Mononuclear cell (primary cell): Measurements from ENCODE around the gene DNAJC1. TPM values are rescaled to one million over a fixed set of nuclear protein-coding genes. Genes with fewer than 3 reads are reported as not detected.

Experiments used
- H3K27me3 ChIP-seq: 2 replicates; pipeline ENCODE4 v1.6.0; 2011; ENCODE audit warnings: low read length, control low read depth; ENCODE audit not compliant: insufficient read depth
- H3K4me1 ChIP-seq: 2 replicates; pipeline ENCODE4 v1.5.1; 2011; ENCODE audit warnings: mild to moderate bottlenecking, low read length, control low read depth; ENCODE audit not compliant: insufficient read depth
- H3K4me3 ChIP-seq: 2 replicates; pipeline ENCODE4 v1.5.1; 2011; ENCODE audit warnings: mild to moderate bottlenecking, low read length, moderate library complexity
- H3K9me3 ChIP-seq: 2 replicates; pipeline ENCODE4 v1.5.1; 2011; ENCODE audit warnings: low read depth, mild to moderate bottlenecking, control low read depth, low read length
- total RNA-seq: library from RNA; depleted of rRNA; stranded (reverse); fragments of >200 nt; gene quantifications from one replicate; pipeline ENCODE4 v1.2.3, GENCODE V29; 2012

The DNAJC1 gene
- total RNA-seq, 1 donor, result 50.1 TPM

- Histone ChIP-seq H3K4me1 (peaks cover 3% of the 10 kb centered on the region), H3K9me3 (no peaks in the 10 kb centered on the region), H3K4me3 (no peak overlapping the region), H3K27me3 (no peaks in the 10 kb centered on the region)
Measured at GRCh38 chr10:21747809-21748208, 255.7 kb downstream of the DNAJC1 start.

- H3K27me3 ChIP-seq, result no peaks in the 10 kb centered on the region
- peaks cover 3% of the 10 kb centered on the region for H3K4me1 ChIP-seq
- H3K9me3 ChIP-seq, result no peaks in the 10 kb centered on the region
- H3K4me3 ChIP-seq, result no peak overlapping the region
Measured at GRCh38 chr10:21746118-21746517, 257.4 kb downstream of the DNAJC1 start.

GRCh38 chr10:21744223-21744622, 259.3 kb downstream of the DNAJC1 start:
- no peaks in the 10 kb centered on the region for H3K9me3 ChIP-seq
- peaks cover 3% of the 10 kb centered on the region for H3K4me1 ChIP-seq
- no peaks in the 10 kb centered on the region for H3K27me3 ChIP-seq
- no peak overlapping the region for H3K4me3 ChIP-seq

DNA sequence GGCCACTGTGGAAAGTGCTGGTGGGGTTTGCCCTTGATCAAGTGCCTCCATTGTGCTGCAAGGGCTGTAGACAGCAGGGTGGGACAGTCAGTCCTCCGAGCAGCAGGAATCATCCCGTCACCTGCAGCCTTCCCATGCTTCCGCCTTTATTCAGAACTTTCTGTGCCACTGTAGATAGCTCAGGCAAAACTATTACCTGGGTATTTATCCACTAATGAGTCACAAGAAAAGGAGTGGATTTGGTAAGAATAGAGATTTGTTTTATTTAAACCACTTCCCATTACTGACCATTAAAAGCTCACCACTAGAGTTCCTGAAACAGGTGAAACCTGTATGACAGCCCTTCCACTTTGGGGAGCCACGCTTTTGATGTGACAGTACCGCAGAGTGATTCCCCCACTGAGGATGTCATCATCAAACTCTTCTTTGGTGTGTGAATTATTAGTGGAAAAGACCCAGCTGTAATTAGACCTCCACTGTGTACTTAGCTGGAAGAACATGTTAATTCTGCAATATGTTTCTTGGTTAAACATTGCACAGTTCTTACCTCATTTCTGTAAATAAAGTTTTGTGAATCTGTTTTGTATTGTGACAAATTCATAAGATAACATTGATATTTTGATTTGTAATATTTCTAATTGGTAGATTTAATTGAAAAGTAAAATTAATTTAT, 260.7 kb downstream of the DNAJC1 start:
- Histone ChIP-seq H3K9me3 (no peaks in the 10 kb centered on the region), H3K27me3 (no peaks in the 10 kb centered on the region), H3K4me3 (no peak overlapping the region), H3K4me1 (peaks cover 3% of the 10 kb centered on the region)

- no peaks in the 10 kb centered on the region for H3K9me3 ChIP-seq
- no peaks in the 10 kb centered on the region for H3K27me3 ChIP-seq
- peaks cover 9% of the 10 kb centered on the region for H3K4me1 ChIP-seq
- no peak overlapping the region for H3K4me3 ChIP-seq
Measured at GRCh38 chr10:21740989-21741388, 262.5 kb downstream of the DNAJC1 start.

DNA sequence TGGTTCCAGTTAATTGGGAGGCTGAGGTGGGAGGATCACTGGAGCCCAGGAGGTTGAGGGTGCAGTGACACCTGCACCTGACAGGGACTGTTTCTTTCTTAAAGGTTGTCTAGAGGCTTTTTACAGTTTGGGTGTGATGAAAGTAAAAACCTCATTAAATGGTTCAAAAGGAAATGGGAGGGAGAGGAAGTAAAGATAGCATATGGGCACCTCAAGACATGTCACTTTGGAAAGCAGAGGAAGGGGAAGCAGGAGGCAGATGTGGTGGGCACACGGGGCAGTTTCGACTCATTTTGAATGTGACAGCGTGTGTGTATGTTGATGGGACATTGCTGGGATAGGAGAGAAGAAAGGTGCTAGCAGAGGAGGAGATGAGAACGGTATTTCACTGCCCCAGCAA, 266.4 kb downstream of the DNAJC1 start:
- Histone ChIP-seq H3K4me3 (no peak overlapping the region), H3K4me1 (peaks cover 9% of the 10 kb centered on the region), H3K27me3 (no peaks in the 10 kb centered on the region), H3K9me3 (no peaks in the 10 kb centered on the region)

DNA sequence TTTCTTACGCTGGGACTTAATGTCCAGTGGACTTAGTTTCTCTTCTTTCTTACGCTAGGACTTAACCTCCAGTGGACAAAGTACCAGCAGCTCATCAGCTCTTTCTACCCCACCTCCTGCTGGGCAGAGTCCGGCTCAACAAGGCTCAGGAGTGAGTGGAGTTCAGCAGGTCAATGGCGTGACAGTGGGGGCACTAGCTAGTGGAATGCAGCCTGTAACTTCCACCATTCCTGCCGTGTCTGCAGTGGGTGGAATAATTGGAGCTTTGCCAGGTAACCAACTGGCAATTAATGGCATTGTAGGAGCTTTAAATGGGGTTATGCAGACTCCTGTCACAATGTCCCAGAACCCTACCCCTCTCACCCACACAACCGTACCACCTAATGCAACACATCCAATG, 269.8 kb downstream of the DNAJC1 start:
- H3K4me3 ChIP-seq, result no peak overlapping the region
- H3K27me3 ChIP-seq, result no peaks in the 10 kb centered on the region
- no peaks in the 10 kb centered on the region for H3K9me3 ChIP-seq
- peaks cover 9% of the 10 kb centered on the region for H3K4me1 ChIP-seq

DNA sequence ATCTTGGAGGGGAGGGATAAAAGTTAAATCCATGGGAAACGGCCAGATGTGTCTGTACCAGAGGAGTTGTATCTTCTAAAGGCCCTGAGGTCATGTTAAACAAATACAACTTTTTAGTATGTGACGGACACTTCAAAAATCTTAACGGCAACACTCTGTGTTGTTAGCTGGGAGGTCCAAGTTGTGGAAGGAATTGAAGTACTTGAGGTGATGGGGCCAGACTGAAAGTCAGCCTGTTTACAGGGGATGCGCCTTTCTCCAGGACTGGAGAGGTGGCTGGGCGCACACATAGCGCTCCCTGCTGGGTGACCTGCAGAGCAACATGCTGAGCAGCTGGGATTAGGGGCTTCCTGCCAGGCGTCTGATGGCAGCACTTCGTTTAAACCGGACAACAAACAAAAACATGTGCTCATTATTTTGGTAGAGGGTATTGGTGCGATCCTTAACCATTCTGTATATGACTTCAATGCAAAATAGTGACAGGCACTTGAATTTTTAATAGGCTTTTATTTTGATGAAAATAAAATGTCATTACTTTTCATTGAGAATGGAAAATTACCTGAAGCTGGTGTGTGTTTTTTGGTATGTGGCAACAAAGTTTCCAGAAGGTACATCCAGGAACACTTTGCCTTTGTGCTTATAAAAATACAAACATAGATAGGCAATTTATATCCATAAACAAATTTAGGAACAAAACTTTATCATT, 271.3 kb downstream of the DNAJC1 start:
- Histone ChIP-seq H3K4me3 (no peak overlapping the region), H3K4me1 (peaks cover 8% of the 10 kb centered on the region), H3K9me3 (no peaks in the 10 kb centered on the region), H3K27me3 (no peaks in the 10 kb centered on the region)

DNA sequence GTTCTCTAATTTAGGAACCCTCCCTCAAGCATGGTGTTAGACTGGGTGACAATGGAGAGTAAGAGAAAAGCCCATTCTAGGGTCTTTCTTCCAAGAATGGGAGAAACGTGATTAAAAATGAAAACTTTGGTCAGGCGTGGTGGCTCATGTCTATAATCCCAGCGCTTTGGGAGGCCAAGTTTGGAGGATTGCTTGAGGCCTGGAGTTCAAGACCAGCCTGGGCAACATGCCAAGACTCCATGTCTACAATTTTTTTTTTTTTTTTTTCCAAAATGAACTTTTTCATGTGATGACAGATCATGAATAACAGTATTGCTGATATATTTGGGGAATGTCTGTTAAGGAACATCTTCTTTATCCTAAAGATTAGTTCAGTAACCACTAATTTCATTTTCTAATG, 274.9 kb downstream of the DNAJC1 start:
- Histone ChIP-seq H3K9me3 (no peaks in the 10 kb centered on the region), H3K27me3 (no peaks in the 10 kb centered on the region), H3K4me1 (peaks cover 11% of the 10 kb centered on the region), H3K4me3 (no peak overlapping the region)

- Histone ChIP-seq H3K4me3 (no peak overlapping the region), H3K4me1 (peaks cover 11% of the 10 kb centered on the region), H3K9me3 (no peaks in the 10 kb centered on the region), H3K27me3 (no peaks in the 10 kb centered on the region)
Measured at GRCh38 chr10:21727452-21728168, 275.9 kb downstream of the DNAJC1 start.

- H3K27me3 ChIP-seq, result no peaks in the 10 kb centered on the region
- H3K4me3 ChIP-seq, result no peak overlapping the region
- H3K9me3 ChIP-seq, result no peaks in the 10 kb centered on the region
- peaks cover 11% of the 10 kb centered on the region for H3K4me1 ChIP-seq
Measured at GRCh38 chr10:21726601-21727225, 276.8 kb downstream of the DNAJC1 start.

DNA sequence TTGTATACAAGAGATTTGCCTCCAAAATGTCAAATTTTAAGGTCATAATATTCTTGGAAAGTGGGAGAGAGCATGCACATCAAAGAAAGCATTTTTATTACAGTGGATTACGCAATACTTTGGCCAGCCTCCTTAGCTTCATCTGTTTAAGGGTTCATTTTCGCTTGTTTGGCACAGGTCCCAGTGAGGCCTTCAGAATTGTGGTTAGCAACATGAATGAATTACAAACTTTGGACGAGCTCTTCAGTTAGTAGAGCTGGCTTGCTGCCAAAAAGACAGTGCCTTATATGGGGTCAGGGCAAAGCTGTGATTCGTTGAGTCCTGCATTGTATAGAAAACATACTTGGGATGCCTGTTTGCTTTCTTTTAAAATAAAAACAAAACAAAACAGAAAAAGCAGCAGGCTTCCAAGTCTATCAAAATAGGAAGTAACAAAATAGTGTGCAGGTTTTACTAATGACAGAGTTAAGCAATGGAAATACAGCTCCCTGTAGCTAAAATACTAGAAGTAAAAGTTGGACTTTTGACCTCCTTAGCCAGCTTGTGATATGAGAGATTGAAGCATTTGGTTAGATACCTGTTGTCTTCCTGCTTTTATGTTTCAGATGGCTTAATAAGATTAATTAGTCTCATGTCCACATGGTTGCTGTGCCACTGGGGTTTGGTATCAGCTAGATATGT, 278.7 kb downstream of the DNAJC1 start:
- Histone ChIP-seq H3K27me3 (no peaks in the 10 kb centered on the region), H3K4me3 (no peak overlapping the region)

GRCh38 chr10:21724020-21724589, 279.4 kb downstream of the DNAJC1 start:
- H3K4me3 ChIP-seq, result no peak overlapping the region
- H3K9me3 ChIP-seq, result no peaks in the 10 kb centered on the region
- H3K27me3 ChIP-seq, result no peaks in the 10 kb centered on the region
- H3K4me1 ChIP-seq, result peaks cover 11% of the 10 kb centered on the region

More for the DNA sequence above, 278.7 kb downstream of the DNAJC1 start:
- Histone ChIP-seq H3K4me1 (peaks cover 11% of the 10 kb centered on the region), H3K9me3 (no peaks in the 10 kb centered on the region)

GRCh38 chr10:21722209-21722608, 281.3 kb downstream of the DNAJC1 start:
- Histone ChIP-seq H3K4me1 (peaks cover 11% of the 10 kb centered on the region), H3K9me3 (no peaks in the 10 kb centered on the region), H3K4me3 (no peak overlapping the region), H3K27me3 (no peaks in the 10 kb centered on the region)
